Adrenal gland (tissue), 12 donors: ENCODE results near the gene BCL7A. TPM values are rescaled to one million over a fixed set of nuclear protein-coding genes. Genes with fewer than 3 reads are reported as not detected.

Experiments
- DNase-seq, 7 donors: peaks; one replicate each; pipeline ENCODE4 v3.0.0-alpha.2; 2019 to 2020
- H3K27ac ChIP-seq, 5 donors: fragments of 200-600 bp; sonication (generic) in 4 of 5; 1 replicate in 3 of 5; 2 replicates in 2 of 5; pipeline versions ENCODE4 v1.5.1 to v1.8.0; 2016 to 2020; ENCODE audit warnings: mild to moderate bottlenecking in 1 of 5
- H3K27me3 ChIP-seq: fragments of 200-600 bp; 2 replicates; pipeline ENCODE4 v1.8.0; 2021
- H3K36me3 ChIP-seq, 2 donors: fragments of 200-600 bp; replicated peaks in 1 of 2; 1 replicate in 1 of 2; 2 replicates in 1 of 2; pipeline versions ENCODE4 v1.5.1 to v1.8.0; 2018 to 2022
- H3K4me1 ChIP-seq, 2 donors: fragments of 200-600 bp; replicated peaks in 1 of 2; 1 replicate in 1 of 2; 2 replicates in 1 of 2; pipeline versions ENCODE4 v1.5.1 to v1.8.0; 2018 to 2021
- H3K4me3 ChIP-seq, 4 donors: fragments of 200-600 bp; sonication (generic) in 3 of 4; one replicate each; pipeline ENCODE4 v1.5.1; 2016 to 2018
- H3K9me3 ChIP-seq, 3 donors: fragments of 200-600 bp; sonication (generic) in 1 of 3; replicated peaks in 1 of 3; 1 replicate in 2 of 3; 2 replicates in 1 of 3; pipeline versions ENCODE4 v1.5.1 to v1.8.0; 2016 to 2021
- POLR2A ChIP-seq, 2 donors: fragments of 450-650 bp; IDR thresholded peaks; one replicate each; pipeline ENCODE4 v1.6.1; 2017; ENCODE audit warnings: antibody characterized with exemption in 2 of 2, mild to moderate bottlenecking in 2 of 2, moderate library complexity in 1 of 2
- WGBS, 4 donors: extraction: QIAGEN DNeasy Blood & Tissue Kit in 2 of 4; methylation state at CpG; one replicate each; pipeline versions ENCODE4 v1.1.5 to v1.1.7; 2013 to 2017; 5-methylcytosine and 5-hydroxymethylcytosine counted together
- intact Hi-C, 2 donors: fragments of 100-400 bp; cut with DNase I; formaldehyde crosslinking; loops; one replicate each; pipeline versions ENCODE4 v1.14.1 to v1.15.0; 2022 to 2023
- polyA plus RNA-seq, 3 donors: library from polyadenylated mRNA; stranded (reverse); fragments of 200-250 nt in 2 of 3; fragments of 350-450 nt in 1 of 3; fragmentation: Illumina TruSeq in 1 of 3; extraction: RNeasy Lipid Tissue Mini Kit (QIAGEN cat#74804) in 1 of 3; gene quantifications; one replicate each; pipeline ENCODE4 v1.2.3, GENCODE V29; 2013 to 2014
- total RNA-seq, 9 donors: library from RNA; depleted of rRNA in 4 of 9; stranded (reverse); fragments of >200 nt in 4 of 9; fragments of 120-200 nt in 1 of 9; fragmentation: NEBNext Ultra II Directional in 1 of 9; extraction: Animal tissue kit (Norgen Biotek cat#: 25700) in 1 of 9; gene quantifications; one replicate each; pipeline versions ENCODE4 v1.1.0 to v1.2.4, GENCODE V29; 2013 to 2023
- TF ChIP-seq, protein P1 (sequence below), 6 experiments: fragments of 450-650 bp in 4 of 6; fragments of 200-600 bp in 2 of 6; sonication (generic) in 1 of 6; IDR thresholded peaks; 1 replicate in 5 of 6; 2 replicates in 1 of 6; pipeline versions ENCODE4 v1.5.1 to v1.8.0; 2016 to 2021; ENCODE audit warnings: antibody characterized with exemption in 6 of 6, mild to moderate bottlenecking in 2 of 6, moderate library complexity in 1 of 6
- donor health status: healthy with polysubstance abuse.
- donor health status: Bipolar disorder and iron deficiency.
- donor health status: DM: yes; HTN: yes; CAD: no.
- donor health status: DM: no; HTN: no; CAD: no.
- donor health status: DM: no; HTN: no; CAD: no.
- donor health status: DM: yes; HTN: yes; CAD: no.

BCL7A gene
- total and polyA plus RNA-seq, 12 donors: 1.6 to 11.5 (median 5.0) TPM

DNA sequence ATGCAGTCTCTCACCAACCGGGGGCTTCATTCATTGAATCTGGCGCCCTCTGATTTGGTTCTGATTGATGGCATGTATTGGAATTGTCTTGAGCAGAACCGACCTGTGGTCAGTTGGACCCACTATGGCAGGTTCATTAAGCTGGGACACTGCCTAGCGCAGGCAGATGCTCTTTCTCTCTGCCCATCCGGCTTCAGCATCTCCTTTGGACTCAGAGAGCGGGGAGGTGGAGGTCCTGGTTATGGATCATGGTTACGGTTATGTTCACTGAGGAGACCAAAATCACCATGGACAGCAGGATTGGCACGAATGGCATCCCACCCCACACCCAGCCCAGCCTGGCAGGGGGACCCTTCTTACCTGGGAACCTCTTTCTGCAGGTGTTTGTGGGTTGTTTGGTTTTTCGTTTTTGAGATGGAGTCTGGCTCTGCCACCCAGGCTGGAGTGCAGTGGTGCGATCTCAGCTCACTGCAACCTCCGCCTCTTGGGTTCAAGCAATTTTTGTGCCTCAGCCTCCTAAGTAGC is 16.4 kb upstream of the BCL7A start:
- H3K4me1 ChIP-seq: peaks cover 0 to 6% of the 10 kb centered on the region in 2 donors
- no peaks in the 10 kb centered on the region for H3K9me3 ChIP-seq
- no peak for DNase-seq
- no peak overlapping the region for H3K27ac ChIP-seq
- no peaks in the 10 kb centered on the region for H3K27me3 ChIP-seq
- WGBS, 4 donors: 80 to 89% (median 84%) methylated on average over 8 to 11 of the region's 11 CpGs
- no peaks in the 10 kb centered on the region for H3K36me3 ChIP-seq
- no peak overlapping the region for H3K4me3 ChIP-seq
- no peak for TF ChIP-seq POLR2A (IDR thresholded peaks at IDR 0.05)
- TF ChIP-seq, protein P1, sequence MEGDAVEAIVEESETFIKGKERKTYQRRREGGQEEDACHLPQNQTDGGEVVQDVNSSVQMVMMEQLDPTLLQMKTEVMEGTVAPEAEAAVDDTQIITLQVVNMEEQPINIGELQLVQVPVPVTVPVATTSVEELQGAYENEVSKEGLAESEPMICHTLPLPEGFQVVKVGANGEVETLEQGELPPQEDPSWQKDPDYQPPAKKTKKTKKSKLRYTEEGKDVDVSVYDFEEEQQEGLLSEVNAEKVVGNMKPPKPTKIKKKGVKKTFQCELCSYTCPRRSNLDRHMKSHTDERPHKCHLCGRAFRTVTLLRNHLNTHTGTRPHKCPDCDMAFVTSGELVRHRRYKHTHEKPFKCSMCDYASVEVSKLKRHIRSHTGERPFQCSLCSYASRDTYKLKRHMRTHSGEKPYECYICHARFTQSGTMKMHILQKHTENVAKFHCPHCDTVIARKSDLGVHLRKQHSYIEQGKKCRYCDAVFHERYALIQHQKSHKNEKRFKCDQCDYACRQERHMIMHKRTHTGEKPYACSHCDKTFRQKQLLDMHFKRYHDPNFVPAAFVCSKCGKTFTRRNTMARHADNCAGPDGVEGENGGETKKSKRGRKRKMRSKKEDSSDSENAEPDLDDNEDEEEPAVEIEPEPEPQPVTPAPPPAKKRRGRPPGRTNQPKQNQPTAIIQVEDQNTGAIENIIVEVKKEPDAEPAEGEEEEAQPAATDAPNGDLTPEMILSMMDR (IDR thresholded peaks at IDR 0.05): no peak
- intact Hi-C loops: no loop called here

DNA sequence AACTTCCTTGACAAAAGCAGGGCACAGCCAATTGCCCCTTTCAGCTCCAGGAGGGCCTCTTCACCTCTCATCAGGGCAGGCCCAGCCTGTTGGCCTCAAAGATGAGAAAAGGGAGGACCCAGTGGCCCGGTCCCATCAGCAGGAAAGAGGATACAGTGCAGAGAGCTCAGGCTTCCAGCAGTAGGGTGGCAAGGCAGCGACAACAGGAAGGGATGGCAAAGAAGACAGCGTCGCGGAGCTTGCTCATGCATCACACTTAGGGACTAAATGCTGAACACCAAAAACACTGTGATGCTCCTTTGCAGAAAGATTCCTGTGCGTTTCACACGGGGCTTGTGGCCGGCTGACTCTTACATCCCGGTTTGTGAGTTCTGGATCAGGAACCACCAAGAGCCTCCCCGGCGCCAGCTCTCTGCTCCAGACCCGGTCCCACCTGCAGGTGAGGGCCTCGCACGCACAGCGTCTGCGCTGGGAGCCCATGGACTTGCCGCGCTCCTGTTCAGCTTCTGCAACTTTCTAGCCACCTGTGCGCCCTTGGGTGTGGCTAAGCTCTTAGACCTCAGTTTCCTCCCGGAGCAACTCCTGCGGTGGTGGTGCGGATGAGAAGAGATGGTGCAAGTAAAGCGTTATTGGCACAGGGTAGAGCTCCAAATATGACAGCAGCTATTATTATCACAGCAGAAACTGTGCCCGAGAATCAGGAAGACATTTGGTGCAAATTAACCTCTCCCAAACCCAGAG is 15.3 kb upstream of the BCL7A start:
- Histone ChIP-seq H3K4me3 (no peak overlapping the region), H3K36me3 (no peaks in the 10 kb centered on the region), H3K4me1 (peaks cover 0 to 6% of the 10 kb centered on the region in 2 donors), H3K27me3 (no peaks in the 10 kb centered on the region), H3K9me3 (no peaks in the 10 kb centered on the region), H3K27ac (no peak overlapping the region)
- TF ChIP-seq POLR2A (IDR thresholded peaks at IDR 0.05): no peak
- TF ChIP-seq, protein P1 (IDR thresholded peaks at IDR 0.05): no peak
- WGBS, 4 donors: 82 to 88% (median 87%) methylated on average over 19 to 24 of the region's 24 CpGs
- intact Hi-C loops: no loop called here
- no peak for DNase-seq

DNA sequence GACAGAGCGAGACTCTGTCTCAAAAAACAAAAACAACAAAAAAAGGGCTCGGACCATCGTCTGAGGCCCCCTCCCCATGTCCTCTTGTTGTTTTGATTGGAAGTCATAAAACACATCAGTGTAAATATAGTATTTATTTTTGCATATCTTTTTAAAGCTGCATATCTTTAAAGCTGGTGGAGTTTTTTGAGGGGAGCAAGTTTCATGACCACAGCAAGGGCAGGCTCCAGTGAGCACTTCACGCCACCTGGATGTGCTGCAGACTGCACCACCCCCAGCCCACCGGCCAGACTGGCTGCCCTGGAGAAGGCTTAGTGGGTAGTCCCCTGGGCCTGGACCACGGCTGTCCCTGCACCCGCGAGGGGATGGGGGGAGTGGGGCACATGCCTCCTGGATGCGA is 11.9 kb upstream of the BCL7A start:
- no peak for TF ChIP-seq POLR2A (IDR thresholded peaks at IDR 0.05)
- TF ChIP-seq, protein P1 (IDR thresholded peaks at IDR 0.05): no peak
- no peak overlapping the region for H3K27ac ChIP-seq
- H3K4me1 ChIP-seq: peaks cover 0 to 4% of the 10 kb centered on the region in 2 donors
- WGBS, 4 donors: 54 to 82% (median 79%) methylated on average over 3 to 9 of the region's 9 CpGs
- H3K27me3 ChIP-seq: no peaks in the 10 kb centered on the region
- H3K9me3 ChIP-seq: no peaks in the 10 kb centered on the region
- DNase-seq: no peak
- no peaks in the 10 kb centered on the region for H3K36me3 ChIP-seq
- H3K4me3 ChIP-seq: no peak overlapping the region
- intact Hi-C loops: no loop called here

DNA sequence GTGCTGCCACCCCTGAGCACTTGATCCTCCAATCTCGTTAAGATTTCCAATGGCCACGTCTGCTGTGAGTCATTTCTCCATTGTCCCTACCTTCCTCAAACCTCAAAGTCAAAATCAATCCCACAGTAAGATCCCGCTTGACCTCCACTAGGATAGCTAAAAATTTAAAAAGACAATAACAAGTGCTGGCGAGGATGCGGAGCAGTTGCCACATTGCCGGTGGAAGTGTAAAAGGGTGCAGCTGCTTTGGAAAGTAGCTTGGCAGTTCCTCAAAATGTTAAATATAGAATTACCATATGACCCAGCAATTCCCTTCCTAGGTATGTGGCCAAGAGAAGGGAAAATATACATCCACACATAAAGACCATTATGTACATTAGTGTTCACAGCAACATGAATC is 9.5 kb upstream of the BCL7A start:
- H3K36me3 ChIP-seq: no peaks in the 10 kb centered on the region
- H3K27me3 ChIP-seq: no peaks in the 10 kb centered on the region
- TF ChIP-seq, protein P1 (IDR thresholded peaks at IDR 0.05): no peak
- no peak for TF ChIP-seq POLR2A (IDR thresholded peaks at IDR 0.05)
- intact Hi-C loops: no loop called here
- H3K9me3 ChIP-seq: no peaks in the 10 kb centered on the region
- no peaks in the 10 kb centered on the region for H3K4me1 ChIP-seq
- H3K4me3 ChIP-seq: no peak overlapping the region
- no peak for DNase-seq
- WGBS, 4 donors: 82 to 91% (median 87%) methylated on average over 6 of the region's 6 CpGs
- no peak overlapping the region for H3K27ac ChIP-seq
